Fibroblast of lung (primary cell): ENCODE results near the gene CERS6. TPM values are rescaled to one million over a fixed set of nuclear protein-coding genes. Genes with fewer than 3 reads are reported as not detected.

Experiments
- DNase-seq, 2 donors: peaks; one replicate each; pipeline versions ENCODE4 v3.0.0 to v3.0.0-alpha.2; 2010; ENCODE audit warnings: low read depth in 2 of 2
- H2AFZ ChIP-seq: 2 replicates; pipeline ENCODE4 v1.5.1; 2012; ENCODE audit warnings: low read length, control low read depth, inconsistent platforms
- H3K27ac ChIP-seq: 2 replicates; pipeline ENCODE4 v1.5.1; 2011; ENCODE audit warnings: low read length, control low read depth; ENCODE audit not compliant: insufficient read depth
- H3K27me3 ChIP-seq: 2 replicates; pipeline ENCODE4 v1.5.1; 2011; ENCODE audit warnings: mild to moderate bottlenecking, low read length; ENCODE audit not compliant: control insufficient read depth, insufficient read depth
- H3K36me3 ChIP-seq: 2 replicates; pipeline ENCODE4 v1.5.1; 2011; ENCODE audit warnings: low read length; ENCODE audit not compliant: control insufficient read depth, insufficient read depth
- H3K4me1 ChIP-seq: 2 replicates; pipeline ENCODE4 v1.5.1; 2011; ENCODE audit warnings: low read length; ENCODE audit not compliant: control insufficient read depth, insufficient read depth; ENCODE audit errors: extremely low read depth
- H3K4me2 ChIP-seq: 2 replicates; pipeline ENCODE4 v1.5.1; 2011; ENCODE audit warnings: low read length, control low read depth; ENCODE audit not compliant: insufficient read depth; ENCODE audit errors: extremely low read depth
- H3K4me3 ChIP-seq, 4 experiments: fragments of 200-600 bp in 1 of 4; sonication (generic) in 1 of 4; replicated peaks in 1 of 4; 2 replicates each; pipeline ENCODE4 v1.5.1; 2011 to 2016; ENCODE audit warnings: low read length in 4 of 4, low read depth in 3 of 4, mild to moderate bottlenecking in 3 of 4, control low read depth in 2 of 4, inconsistent platforms in 1 of 4, mixed read lengths in 1 of 4; ENCODE audit not compliant: insufficient read depth in 1 of 4; ENCODE audit errors: control extremely low read depth in 1 of 4
- H3K79me2 ChIP-seq: 2 replicates; pipeline ENCODE4 v1.5.1; 2012; ENCODE audit warnings: mild to moderate bottlenecking, low read length, inconsistent platforms; ENCODE audit not compliant: control insufficient read depth, insufficient read depth
- H3K9ac ChIP-seq: 2 replicates; pipeline ENCODE4 v1.5.1; 2011; ENCODE audit warnings: mild to moderate bottlenecking, low read length, control low read depth; ENCODE audit not compliant: insufficient read depth
- H3K9me3 ChIP-seq: 2 replicates; pipeline ENCODE4 v1.5.1; 2012; ENCODE audit warnings: low read depth, low read length; ENCODE audit not compliant: control insufficient read depth, insufficient read depth
- H4K20me1 ChIP-seq: 2 replicates; pipeline ENCODE4 v1.5.1; 2011; ENCODE audit warnings: low read length; ENCODE audit not compliant: control insufficient read depth, insufficient read depth; ENCODE audit errors: extremely low read depth
- EZH2 ChIP-seq: IDR thresholded peaks from 2 replicates; pipeline ENCODE4 v1.5.1; 2012; ENCODE audit warnings: low read length, control low read depth, mild to moderate bottlenecking; ENCODE audit errors: missing control alignments
- polyA plus RNA-seq, 2 donors: library from polyadenylated mRNA; depleted of rRNA in 1 of 2; stranded (reverse) in 1 of 2; unstranded in 1 of 2; fragments of >200 nt; gene quantifications; 2 replicates each; pipeline ENCODE4 v1.2.1, GENCODE V29; 2011 to 2012; ENCODE audit warnings: missing spikeins in 1 of 2
- total RNA-seq: library from RNA; depleted of rRNA; stranded (reverse); fragments of >200 nt; gene quantifications from 2 replicates; pipeline ENCODE4 v1.2.1, GENCODE V29; 2014
- TF ChIP-seq, protein P1 (sequence below), 2 donors: IDR thresholded peaks in 1 of 2; conservative IDR thresholded peaks in 1 of 2; 1 replicate in 1 of 2; 2 replicates in 1 of 2; pipeline ENCODE4 v1.5.1; 2011 to 2012; ENCODE audit warnings: low read length in 2 of 2, control low read depth in 1 of 2, inconsistent platforms in 1 of 2, low read depth in 1 of 2, mild to moderate bottlenecking in 1 of 2

The CERS6 gene
- total and polyA plus RNA-seq, 2 donors (not counting 1 experiment from before 2014, with no cell fraction given), result 7.2 to 16.5 TPM

DNA sequence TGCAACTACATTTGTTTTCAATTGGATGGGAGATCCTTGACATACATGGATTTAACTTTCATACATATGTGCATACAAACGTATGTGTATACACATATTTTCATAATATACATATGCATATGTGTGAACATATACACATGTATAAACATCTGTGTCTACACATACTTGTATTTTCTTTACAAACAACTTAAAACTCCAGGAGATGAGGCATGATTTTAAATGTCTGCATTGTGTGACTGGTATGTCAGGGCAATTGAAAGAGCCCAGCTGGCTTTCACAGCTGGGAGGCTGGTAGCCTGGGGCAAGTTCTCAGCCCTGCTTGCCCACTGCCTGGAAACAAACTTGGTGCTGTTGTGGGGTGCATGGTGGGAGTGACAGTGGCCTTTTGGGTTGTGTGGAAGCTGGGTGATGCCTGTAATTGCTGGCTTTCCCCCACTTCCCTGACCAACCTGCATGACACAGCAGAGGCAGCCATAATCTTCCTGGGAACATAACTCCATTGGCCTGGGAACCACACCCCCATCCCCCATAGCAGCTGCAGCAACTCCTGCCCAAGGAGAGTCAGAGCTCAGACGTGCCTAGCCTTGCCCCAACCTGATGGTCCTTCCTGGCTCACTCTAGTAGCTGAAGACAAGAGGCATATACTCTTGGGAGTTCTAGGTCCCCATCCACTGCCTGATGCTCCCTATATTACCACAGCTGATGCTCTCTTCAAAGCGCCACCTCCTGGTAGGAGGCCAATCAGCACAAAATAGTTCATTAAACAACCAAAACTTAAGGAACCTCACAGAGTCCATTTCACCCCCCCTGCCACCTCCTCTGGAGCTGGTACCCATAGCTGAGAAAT, 158.3 kb downstream of the CERS6 start:
- Histone ChIP-seq H3K9ac (no peak overlapping the region), H3K27me3 (no peaks in the 10 kb centered on the region), H3K79me2 (no peaks in the 10 kb centered on the region), H3K9me3 (no peaks in the 10 kb centered on the region), H3K4me2 (no peak overlapping the region), H3K36me3 (no peaks in the 10 kb centered on the region), H3K4me3 (no peak overlapping the region), H4K20me1 (no peaks in the 10 kb centered on the region), H3K27ac (no peak overlapping the region), H3K4me1 (no peaks in the 10 kb centered on the region), H2AFZ (no peak overlapping the region)
- TF ChIP-seq, protein P1, sequence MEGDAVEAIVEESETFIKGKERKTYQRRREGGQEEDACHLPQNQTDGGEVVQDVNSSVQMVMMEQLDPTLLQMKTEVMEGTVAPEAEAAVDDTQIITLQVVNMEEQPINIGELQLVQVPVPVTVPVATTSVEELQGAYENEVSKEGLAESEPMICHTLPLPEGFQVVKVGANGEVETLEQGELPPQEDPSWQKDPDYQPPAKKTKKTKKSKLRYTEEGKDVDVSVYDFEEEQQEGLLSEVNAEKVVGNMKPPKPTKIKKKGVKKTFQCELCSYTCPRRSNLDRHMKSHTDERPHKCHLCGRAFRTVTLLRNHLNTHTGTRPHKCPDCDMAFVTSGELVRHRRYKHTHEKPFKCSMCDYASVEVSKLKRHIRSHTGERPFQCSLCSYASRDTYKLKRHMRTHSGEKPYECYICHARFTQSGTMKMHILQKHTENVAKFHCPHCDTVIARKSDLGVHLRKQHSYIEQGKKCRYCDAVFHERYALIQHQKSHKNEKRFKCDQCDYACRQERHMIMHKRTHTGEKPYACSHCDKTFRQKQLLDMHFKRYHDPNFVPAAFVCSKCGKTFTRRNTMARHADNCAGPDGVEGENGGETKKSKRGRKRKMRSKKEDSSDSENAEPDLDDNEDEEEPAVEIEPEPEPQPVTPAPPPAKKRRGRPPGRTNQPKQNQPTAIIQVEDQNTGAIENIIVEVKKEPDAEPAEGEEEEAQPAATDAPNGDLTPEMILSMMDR (conservative IDR thresholded peaks at IDR 0.05 in 1 of 2, IDR thresholded peaks at IDR 0.05 in 1 of 2; ENCODE audit: low read depth in 1 of 2, low read length in 2 of 2), result no peak
- no peak for TF ChIP-seq EZH2
- no peak for DNase-seq

DNA sequence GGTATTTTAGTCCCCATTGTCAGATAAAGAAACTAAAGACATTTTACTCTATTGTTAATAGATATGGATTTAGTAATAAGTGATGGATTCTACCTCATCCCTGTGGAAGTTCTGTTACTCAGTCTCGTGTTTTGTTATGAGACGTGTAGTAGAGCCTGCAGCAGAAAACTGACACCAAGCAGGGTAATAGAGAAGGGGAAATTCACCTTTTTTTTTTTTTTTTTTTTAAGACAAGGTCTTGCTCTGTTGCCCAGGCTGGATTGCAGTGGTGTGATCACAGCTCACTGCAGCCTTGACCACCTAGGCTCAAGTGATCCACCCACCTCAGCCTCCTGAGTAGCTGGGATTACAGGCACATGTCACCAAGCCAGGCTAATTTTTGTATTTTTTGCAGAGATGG, 164.5 kb downstream of the CERS6 start:
- no peaks in the 10 kb centered on the region for H3K36me3 ChIP-seq
- no peak overlapping the region for H2AFZ ChIP-seq
- no peak overlapping the region for H3K27ac ChIP-seq
- no peaks in the 10 kb centered on the region for H3K27me3 ChIP-seq
- H3K9ac ChIP-seq, result no peak overlapping the region
- no peaks in the 10 kb centered on the region for H3K4me1 ChIP-seq
- H3K4me2 ChIP-seq, result no peak overlapping the region
- TF ChIP-seq, protein P1 (conservative IDR thresholded peaks at IDR 0.05 in 1 of 2, IDR thresholded peaks at IDR 0.05 in 1 of 2; ENCODE audit: low read depth in 1 of 2, low read length in 2 of 2), result no peak
- TF ChIP-seq EZH2, result no peak
- H3K9me3 ChIP-seq, result no peaks in the 10 kb centered on the region
- no peak overlapping the region for H3K4me3 ChIP-seq
- no peaks in the 10 kb centered on the region for H4K20me1 ChIP-seq
- no peak for DNase-seq
- H3K79me2 ChIP-seq, result no peaks in the 10 kb centered on the region

DNA sequence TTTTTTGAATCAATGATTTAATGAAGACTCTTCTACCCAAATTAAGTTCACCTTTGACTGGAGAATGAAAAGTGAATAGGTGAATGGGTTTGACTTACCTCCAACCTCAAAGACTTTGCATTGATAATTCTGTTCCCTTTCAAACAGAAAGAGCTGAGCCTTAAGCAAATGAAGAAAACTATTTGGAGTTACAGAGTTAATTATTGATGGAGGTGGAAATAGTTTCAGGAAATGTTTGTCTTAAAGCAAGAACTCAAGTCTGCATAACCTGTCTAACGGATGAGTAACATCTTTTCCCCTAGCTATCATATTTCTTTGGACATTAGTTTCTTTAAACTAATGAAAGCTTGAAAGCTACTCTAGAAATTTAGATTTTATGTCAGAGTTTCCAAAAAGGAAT, 166.5 kb downstream of the CERS6 start:
- H4K20me1 ChIP-seq, result no peaks in the 10 kb centered on the region
- H3K9ac ChIP-seq, result no peak overlapping the region
- no peaks in the 10 kb centered on the region for H3K36me3 ChIP-seq
- no peak overlapping the region for H2AFZ ChIP-seq
- H3K79me2 ChIP-seq, result no peaks in the 10 kb centered on the region
- TF ChIP-seq, protein P1 (conservative IDR thresholded peaks at IDR 0.05 in 1 of 2, IDR thresholded peaks at IDR 0.05 in 1 of 2; ENCODE audit: low read depth in 1 of 2, low read length in 2 of 2), result no peak
- TF ChIP-seq EZH2, result no peak
- no peak for DNase-seq
- H3K9me3 ChIP-seq, result no peaks in the 10 kb centered on the region
- H3K4me3 ChIP-seq, result no peak overlapping the region
- no peaks in the 10 kb centered on the region for H3K4me1 ChIP-seq
- no peak overlapping the region for H3K27ac ChIP-seq
- no peak overlapping the region for H3K4me2 ChIP-seq
- no peaks in the 10 kb centered on the region for H3K27me3 ChIP-seq
